Neuron (in vitro differentiated cells): ENCODE measurements around the gene SLC2A4RG.

Source experiments
- H2AFZ ChIP-seq: one replicate; pipeline ENCODE4 v1.6.1; 2013; ENCODE audit warnings: low read depth, mild to moderate bottlenecking, inconsistent platforms, low read length, moderate library complexity
- H3K27me3 ChIP-seq: one replicate; pipeline ENCODE4 v1.6.1; 2013; ENCODE audit warnings: low read length; ENCODE audit not compliant: insufficient read depth
- H3K36me3 ChIP-seq: one replicate; pipeline ENCODE4 v1.6.1; 2013; ENCODE audit warnings: low read length; ENCODE audit not compliant: insufficient read depth
- H3K4me1 ChIP-seq: one replicate; pipeline ENCODE4 v1.6.1; 2013; ENCODE audit warnings: low read length; ENCODE audit not compliant: insufficient read depth
- H3K4me3 ChIP-seq: 2 replicates; pipeline ENCODE4 v1.5.1; 2013; ENCODE audit warnings: mild to moderate bottlenecking, low read length, moderate library complexity
- H3K9me3 ChIP-seq: one replicate; pipeline ENCODE4 v1.6.1; 2013; ENCODE audit warnings: low read length

SLC2A4RG gene

GRCh38 chr20:63703471-63703975 lies 36.1 kb upstream of the SLC2A4RG start:
- H3K9me3 ChIP-seq = no peaks in the 10 kb centered on the region
- peaks cover 16% of the 10 kb centered on the region for H3K4me1 ChIP-seq
- H2AFZ ChIP-seq = no peak overlapping the region
- no peaks in the 10 kb centered on the region for H3K27me3 ChIP-seq
- H3K4me3 ChIP-seq = no peak overlapping the region
- H3K36me3 ChIP-seq = peaks cover 31% of the 10 kb centered on the region

DNA sequence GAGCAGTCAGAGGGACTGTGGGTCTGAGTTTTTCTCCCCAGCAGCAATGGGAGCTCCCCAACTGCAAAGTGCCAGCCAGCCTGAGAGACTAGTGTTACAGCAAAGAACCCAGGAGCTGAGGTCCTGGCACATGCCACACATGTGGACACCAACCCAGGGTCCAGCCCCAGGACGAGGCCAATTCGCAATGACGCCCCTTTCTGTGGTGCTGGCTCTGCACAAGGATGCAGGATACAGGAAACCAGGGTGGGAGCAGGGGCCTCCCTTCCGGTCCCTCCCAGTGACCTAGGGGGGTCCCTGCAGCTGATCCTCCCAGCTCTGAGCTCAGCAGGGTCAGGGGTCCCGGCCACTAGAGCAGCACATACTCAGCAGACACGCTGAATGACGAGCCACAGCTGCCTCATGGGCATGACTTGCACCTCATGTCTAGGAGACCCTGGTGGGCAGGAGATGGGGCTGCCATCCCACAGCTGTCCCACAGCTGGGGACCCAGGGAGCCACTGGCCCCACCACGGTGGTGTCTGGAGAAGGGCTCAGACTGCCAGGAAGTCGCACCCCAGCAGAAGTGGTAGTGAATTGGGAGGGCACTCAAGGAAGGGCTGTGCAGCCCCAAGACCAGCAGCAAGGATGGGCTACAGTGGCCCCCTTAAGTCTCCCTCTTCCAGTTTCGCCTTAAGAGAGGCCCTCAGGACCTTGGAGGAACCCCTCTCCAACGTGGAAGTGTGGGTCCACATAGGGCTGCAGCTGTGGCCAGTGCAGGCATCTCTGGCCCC lies 35.4 kb upstream of the SLC2A4RG start:
- Histone ChIP-seq H3K27me3 (no peaks in the 10 kb centered on the region), H3K4me1 (peaks cover 22% of the 10 kb centered on the region), H3K36me3 (peaks cover 35% of the 10 kb centered on the region), H3K9me3 (no peaks in the 10 kb centered on the region), H2AFZ (no peak overlapping the region), H3K4me3 (no peak overlapping the region)

DNA sequence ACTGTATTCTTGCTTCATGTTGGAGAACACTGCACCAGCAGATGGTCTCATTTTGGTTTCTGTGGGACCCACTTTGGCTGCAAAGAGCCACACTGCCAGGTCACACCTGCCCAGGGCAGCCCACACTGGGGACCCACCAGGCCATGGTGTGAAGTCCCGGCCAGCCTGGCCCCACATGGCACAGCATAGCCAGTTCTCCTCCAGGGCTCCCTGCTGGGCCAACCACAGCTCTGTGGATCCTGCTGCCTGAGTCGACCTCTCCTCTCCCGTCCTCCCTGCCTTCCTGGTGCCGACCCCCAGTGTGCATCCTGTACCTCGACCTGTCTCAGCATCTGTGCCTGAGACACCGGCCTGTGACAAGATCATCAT lies 34.8 kb upstream of the SLC2A4RG start:
- Histone ChIP-seq H3K36me3 (peaks cover 39% of the 10 kb centered on the region), H3K9me3 (no peaks in the 10 kb centered on the region), H2AFZ (no peak overlapping the region), H3K4me1 (peaks cover 22% of the 10 kb centered on the region), H3K4me3 (no peak overlapping the region), H3K27me3 (no peaks in the 10 kb centered on the region)

GRCh38 chr20:63705232-63706026 lies 34.1 kb upstream of the SLC2A4RG start:
- H3K27me3 ChIP-seq = no peaks in the 10 kb centered on the region
- no peak overlapping the region for H3K4me3 ChIP-seq
- H3K36me3 ChIP-seq = peaks cover 36% of the 10 kb centered on the region
- H3K4me1 ChIP-seq = peaks cover 20% of the 10 kb centered on the region
- H3K9me3 ChIP-seq = no peaks in the 10 kb centered on the region
- no peak overlapping the region for H2AFZ ChIP-seq

- H3K36me3 ChIP-seq = peaks cover 40% of the 10 kb centered on the region
Measured at GRCh38 chr20:63706027-63706695, 33.4 kb upstream of the SLC2A4RG start.

GRCh38 chr20:63706852-63707557 lies 32.6 kb upstream of the SLC2A4RG start:
- Histone ChIP-seq H2AFZ (peak overlapping the region; percentile 68), H3K9me3 (peaks cover 6% of the 10 kb centered on the region), H3K4me3 (peak overlapping the region; percentile 63), H3K4me1 (peaks cover 20% of the 10 kb centered on the region), H3K36me3 (peaks cover 49% of the 10 kb centered on the region), H3K27me3 (no peaks in the 10 kb centered on the region)

More at GRCh38 chr20:63706027-63706695, 33.4 kb upstream of the SLC2A4RG start:
- H3K9me3 ChIP-seq = peaks cover 2% of the 10 kb centered on the region
- no peak overlapping the region for H2AFZ ChIP-seq
- H3K27me3 ChIP-seq = no peaks in the 10 kb centered on the region
- H3K4me3 ChIP-seq = peak overlapping the region; percentile 63
- peaks cover 20% of the 10 kb centered on the region for H3K4me1 ChIP-seq

- Histone ChIP-seq H3K4me1 (peaks cover 20% of the 10 kb centered on the region), H3K4me3 (peak within 1 kb of the TSS; percentile 63), H2AFZ (peak within 1 kb of the TSS; percentile 68), H3K27me3 (no peaks in the 10 kb centered on the region), H3K36me3 (peaks cover 55% of the 10 kb centered on the region), H3K9me3 (peaks cover 12% of the 10 kb centered on the region)
Measured at GRCh38 chr20:63707558-63708300, 31.8 kb upstream of the SLC2A4RG start, which contains the start of the genes ARFRP1 and ZGPAT. Gene ARFRP1 (minus strand): TSS chr20:63707976. CDS start chr20:63707091, 885 bp downstream. Gene ZGPAT (plus strand): TSS chr20:63708039. CDS start chr20:63708581, 542 bp downstream.

DNA sequence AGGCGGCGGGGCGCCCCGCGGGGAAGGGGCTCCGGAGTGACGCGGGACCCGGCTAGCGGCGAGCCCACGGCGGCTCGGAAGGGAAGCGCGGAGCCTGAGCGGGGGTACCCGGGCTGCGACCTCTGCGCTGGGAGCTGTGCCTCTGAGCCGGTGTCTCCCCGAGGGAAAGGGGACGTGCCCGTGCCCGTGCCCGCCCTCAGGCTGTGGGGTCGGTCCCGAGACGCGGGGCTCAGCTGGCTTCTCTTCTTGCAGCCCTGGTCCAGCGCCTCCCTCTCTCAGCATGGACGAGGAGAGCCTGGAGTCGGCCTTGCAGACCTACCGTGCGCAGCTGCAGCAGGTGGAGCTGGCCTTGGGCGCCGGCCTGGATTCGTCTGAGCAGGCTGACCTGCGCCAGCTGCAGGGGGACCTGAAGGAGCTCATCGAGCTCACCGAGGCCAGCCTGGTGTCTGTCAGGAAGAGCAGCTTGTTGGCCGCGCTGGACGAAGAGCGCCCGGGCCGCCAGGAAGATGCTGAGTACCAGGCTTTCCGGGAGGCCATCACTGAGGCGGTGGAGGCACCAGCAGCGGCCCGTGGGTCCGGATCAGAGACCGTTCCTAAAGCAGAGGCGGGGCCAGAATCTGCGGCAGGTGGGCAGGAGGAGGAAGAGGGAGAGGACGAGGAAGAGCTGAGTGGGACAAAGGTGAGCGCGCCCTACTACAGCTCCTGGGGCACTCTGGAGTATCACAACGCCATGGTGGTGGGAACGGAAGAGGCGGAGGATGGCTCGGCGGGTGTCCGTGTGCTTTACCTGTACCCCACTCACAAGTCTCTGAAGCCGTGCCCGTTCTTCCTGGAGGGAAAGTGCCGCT lies 31.1 kb upstream of the SLC2A4RG start:
- Histone ChIP-seq H3K36me3 (peaks cover 62% of the 10 kb centered on the region), H3K4me3 (peak overlapping the region; percentile 63), H3K9me3 (peaks cover 13% of the 10 kb centered on the region), H3K4me1 (peaks cover 20% of the 10 kb centered on the region), H3K27me3 (no peaks in the 10 kb centered on the region), H2AFZ (no peak overlapping the region)

DNA sequence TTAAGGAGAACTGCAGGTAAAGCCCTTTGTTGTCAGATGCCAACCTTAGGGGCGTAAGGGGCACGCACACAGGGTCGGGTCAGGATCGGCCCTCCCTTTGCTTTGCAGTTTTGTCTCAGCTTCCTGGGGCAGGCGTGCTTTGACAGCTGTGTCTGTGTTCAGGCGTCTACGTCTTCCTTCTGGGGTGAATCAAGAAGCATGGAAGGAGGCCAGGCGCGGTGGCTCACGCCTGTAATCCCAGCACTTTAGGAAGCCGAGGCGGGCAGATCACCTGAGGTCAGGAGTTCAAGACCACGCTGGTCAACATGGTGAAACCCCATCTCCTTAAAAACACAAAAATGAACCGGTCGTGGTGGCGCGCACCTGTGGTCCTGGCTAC lies 30.4 kb upstream of the SLC2A4RG start:
- Histone ChIP-seq H2AFZ (no peak overlapping the region), H3K36me3 (peaks cover 57% of the 10 kb centered on the region), H3K4me1 (peaks cover 20% of the 10 kb centered on the region), H3K4me3 (peak overlapping the region; percentile 63), H3K27me3 (no peaks in the 10 kb centered on the region), H3K9me3 (peaks cover 13% of the 10 kb centered on the region)

GRCh38 chr20:63711085-63711645 lies 28.4 kb upstream of the SLC2A4RG start:
- Histone ChIP-seq H3K9me3 (peaks cover 21% of the 10 kb centered on the region), H3K4me1 (peaks cover 20% of the 10 kb centered on the region), H2AFZ (no peak overlapping the region), H3K36me3 (peaks cover 48% of the 10 kb centered on the region), H3K4me3 (no peak overlapping the region), H3K27me3 (no peaks in the 10 kb centered on the region)

DNA sequence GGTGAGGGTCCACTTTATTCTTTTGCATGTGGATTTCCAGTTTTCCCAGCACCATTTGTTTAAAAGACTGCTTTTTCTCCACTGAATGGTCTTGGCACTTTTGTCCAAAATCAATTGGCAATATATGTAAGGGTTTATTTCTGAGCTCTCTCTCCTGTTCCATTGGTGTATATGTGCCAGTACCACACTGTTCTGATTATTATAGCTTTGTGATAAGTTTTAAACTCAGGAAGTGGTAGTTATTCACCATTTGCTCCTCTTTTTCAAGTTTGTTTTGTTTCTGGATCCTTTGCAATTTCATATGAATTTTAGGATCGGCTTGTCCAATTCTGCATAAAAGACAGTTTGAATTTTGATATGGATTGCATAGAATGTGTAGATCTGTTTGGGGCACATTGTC lies 27.4 kb upstream of the SLC2A4RG start:
- peaks cover 21% of the 10 kb centered on the region for H3K9me3 ChIP-seq
- peaks cover 13% of the 10 kb centered on the region for H3K4me1 ChIP-seq
- peaks cover 50% of the 10 kb centered on the region for H3K36me3 ChIP-seq
- no peak overlapping the region for H2AFZ ChIP-seq
- no peak overlapping the region for H3K4me3 ChIP-seq
- H3K27me3 ChIP-seq = no peaks in the 10 kb centered on the region
